Measurements from ENCODE around the gene PRXL2B.
"Not testable (repeated sequence)": the region's sequence is repeated elsewhere in the genome, so short reads cannot be mapped to it uniquely, and the experiment has no call there.

Gene PRXL2B

DNA sequence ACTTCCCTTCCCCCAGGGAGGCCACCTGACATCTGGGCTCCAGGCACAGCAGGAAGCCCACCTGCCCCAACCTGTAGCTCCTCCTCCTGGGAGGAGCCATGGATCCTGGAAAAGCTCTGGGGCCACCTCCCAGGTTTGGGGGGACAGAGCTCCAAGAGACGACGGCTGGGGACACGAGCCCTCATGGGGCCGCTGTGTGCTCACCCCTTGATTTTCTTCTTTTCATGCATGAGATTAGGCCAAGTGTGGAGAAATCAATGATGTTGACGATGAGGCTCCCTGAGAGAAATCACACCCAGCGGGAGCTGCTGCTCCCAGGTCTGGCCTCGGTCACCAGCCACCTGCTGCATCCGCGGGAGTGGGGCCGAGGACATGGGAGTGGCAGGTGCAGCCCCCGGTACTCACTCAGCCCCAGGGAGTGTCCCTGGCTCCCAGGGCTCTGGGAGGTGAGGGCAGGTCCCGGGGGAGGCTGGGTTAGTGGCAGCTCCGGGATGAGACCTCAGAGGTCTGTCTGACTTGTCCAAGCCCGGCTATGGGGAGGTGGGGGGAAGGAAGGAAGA lies 21.7 kb upstream of the PRXL2B start:
- no peak for DNase-seq

- no peak for DNase-seq
Measured at GRCh38 chr1:2566101-2567045, 20.2 kb upstream of the PRXL2B start.

DNA sequence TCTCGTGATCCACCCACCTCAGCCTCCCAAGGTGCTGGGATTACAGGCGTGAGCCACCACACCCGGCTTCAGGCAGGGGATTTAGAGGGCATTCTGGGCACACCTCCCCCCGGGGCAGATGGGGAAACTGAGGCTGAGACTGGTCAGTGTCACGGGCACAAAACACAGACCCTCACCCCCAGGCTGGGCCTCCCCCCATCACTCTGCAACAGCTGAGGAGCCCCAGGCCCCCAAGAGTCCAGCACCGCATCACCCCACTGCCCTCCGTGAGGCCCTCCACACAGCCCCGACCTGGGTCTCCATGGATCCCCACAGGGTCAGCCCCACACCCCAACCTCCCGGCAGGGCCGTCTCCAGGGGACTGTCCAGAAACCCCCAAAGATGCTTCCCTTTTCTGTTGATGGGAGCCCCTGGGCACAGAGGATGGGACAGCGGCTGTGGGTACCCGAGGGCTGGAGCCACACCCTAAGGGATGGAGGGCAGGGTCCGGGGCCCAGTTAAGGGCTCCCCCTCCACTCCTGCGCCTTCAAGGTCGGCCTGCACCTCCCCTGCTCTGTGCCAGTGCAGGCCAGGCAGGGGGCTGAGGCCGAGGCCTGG lies 19.4 kb upstream of the PRXL2B start:
- DNase-seq, result no peak

DNA sequence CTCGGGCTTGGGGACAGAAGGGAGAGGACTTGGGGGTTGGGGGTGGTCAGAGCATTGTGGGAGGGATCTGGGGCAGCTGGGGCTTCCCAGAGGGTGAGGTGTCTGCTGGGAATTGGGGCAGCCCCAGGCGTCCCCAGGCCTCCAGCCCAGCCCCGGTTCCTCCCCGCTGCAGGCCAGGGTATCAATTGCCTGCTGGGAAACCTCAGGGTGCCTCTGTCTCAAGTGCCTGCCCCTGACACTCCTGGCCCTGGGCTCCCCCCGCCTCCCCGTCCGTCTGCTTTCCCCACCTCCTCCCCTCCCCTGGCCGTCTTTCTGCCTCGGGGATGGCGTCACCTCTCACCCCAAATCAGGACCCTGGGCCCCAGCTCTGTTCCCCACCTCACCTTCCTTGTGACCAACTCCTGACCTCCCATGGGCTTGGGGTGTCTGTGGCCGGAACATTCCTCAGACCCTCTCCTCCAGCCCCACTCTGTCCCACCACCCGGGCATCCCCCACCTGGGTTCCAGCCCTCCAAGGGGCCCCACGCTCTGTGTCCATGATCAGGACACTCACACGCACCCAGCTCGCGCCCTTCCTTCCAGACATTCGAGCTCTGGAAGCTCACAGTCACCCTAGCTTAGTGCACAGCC lies 18.3 kb upstream of the PRXL2B start:
- DNase-seq, result not testable (repeated sequence)

DNA sequence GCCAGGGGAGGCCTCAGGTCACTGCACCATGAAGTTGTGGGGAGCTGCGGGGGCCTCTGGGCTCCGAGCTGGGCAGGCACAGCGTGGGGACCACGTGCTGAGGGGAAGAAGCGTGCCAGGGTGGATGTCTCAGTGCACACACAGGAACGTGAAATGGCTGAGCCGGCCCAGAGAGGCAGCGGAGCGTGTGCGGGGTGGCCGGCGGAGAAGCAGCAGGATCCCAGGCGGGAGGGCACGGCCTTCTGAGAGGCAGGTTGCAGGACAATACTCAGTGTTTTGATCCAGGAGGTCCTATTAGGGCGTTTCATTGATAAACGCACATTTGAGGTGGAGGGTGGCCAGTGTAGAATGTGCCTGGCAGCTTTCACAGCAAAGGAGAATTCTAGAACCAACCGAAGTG lies 17.5 kb upstream of the PRXL2B start:
- no peak for DNase-seq

- DNase-seq, result not testable (repeated sequence)
Measured at GRCh38 chr1:2569703-2570102, 16.9 kb upstream of the PRXL2B start.

GRCh38 chr1:2570332-2570731 lies 16.2 kb upstream of the PRXL2B start:
- DNase-seq, result no peak

- DNase-seq, result no peak
Measured at GRCh38 chr1:2571348-2571747, 15.2 kb upstream of the PRXL2B start.

GRCh38 chr1:2573250-2573920 lies 13.2 kb upstream of the PRXL2B start:
- DNase-seq, result no peak

DNA sequence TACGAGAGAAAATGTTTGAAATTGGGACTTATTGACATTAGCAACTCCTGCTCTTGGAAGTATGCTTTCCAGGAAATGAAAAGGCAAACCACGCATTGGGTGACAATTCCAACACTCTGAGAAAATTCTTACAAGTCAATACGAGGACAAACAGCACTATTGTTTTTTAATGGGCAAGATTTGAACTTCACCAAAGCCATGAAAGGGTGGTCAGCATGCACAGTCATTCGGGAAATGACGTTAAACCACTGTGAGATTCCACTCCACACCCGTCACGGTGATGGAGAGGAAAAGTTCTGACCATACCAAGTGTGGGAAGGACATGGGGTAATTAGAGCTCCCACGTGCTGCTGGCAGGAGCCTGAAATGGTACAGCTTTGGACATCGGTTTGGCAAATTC lies 12.2 kb upstream of the PRXL2B start:
- no peak for DNase-seq

DNA sequence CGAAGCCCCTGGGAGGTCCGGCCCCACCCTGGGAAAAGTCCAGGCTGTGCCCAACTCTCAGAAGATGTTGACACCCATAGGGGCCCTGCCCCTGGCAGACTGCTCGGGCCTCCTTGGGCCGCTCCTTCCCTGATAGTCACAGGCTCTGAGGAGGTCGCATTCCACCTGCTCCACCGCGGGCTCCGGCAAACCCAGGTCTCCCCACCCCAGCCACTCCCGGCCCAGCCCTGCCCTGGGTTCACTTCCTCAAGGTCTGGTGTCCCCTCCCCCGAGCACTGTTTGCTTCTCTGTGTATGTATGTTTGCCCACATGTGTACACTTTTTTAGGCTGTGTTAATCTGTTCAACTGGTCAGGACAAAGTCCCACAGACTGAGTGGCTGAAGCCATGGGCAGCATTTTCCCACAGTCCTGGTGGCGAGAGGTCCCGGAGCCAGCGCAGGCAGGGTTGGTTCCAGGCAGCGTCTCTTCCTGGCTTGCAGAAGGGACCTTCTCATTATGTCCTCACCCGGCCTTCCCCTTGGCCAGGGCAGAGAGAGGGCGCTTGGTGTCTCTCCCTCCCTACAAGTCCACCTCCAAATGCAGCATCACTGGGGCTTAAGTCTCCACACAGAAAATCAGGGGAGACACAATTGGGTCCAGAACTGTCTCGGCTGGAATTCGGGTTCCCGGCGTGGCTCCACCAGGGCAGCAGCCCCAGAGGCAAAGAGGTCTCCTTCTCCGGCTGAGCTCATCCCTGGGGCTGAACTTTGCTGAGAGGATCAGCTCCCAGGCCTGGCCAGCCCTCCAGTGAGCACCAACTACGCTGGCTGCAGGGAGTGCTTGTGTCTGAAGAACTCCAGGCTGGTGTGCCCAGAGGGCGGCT lies 10.5 kb upstream of the PRXL2B start:
- no peak for DNase-seq

DNA sequence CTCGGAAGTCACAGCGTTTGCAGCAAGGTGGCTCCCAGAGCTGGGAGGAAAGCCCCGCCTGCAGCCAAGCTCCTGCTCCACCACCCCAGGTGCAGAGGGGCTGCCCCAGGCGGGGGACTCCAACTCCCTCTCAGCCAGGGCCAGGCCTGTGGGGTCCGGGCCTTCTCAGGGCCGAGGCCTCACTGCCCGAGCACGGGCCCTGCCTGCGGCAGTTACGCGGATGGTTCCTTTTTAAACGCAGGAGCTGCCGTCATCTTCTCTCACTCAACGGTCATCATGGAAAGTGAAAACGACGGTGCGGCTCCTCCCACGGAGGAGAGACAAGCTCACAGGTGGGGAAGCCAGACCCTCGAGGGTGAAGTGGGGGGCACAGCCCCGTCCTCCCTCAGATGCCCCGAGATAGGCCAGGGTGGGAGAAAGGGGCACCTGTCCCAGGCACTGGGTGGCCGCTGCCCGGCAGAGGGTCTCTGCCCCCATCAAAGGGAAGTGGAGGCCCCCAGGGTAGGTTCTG lies 9.0 kb upstream of the PRXL2B start:
- DNase-seq, result not testable (repeated sequence)

DNA sequence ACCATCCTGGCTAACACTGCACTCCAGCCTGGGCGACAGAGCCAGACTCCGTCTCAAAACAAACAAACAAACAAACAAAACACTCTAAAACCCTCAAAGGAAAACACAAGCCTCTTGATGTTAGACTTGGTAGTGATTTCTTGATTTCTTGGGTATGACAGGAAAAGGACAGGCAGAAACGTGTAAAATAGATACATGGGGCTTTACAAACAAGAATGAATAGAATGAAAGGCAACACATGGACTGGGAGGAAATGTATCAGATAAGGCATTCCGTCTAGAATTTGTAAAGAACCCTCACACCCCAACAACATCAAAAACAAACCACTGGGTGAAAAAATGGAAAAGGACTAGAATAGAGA lies 7.8 kb upstream of the PRXL2B start:
- no peak for DNase-seq

- DNase-seq, result no peak
Measured at GRCh38 chr1:2580691-2581090, 5.9 kb upstream of the PRXL2B start.

DNA sequence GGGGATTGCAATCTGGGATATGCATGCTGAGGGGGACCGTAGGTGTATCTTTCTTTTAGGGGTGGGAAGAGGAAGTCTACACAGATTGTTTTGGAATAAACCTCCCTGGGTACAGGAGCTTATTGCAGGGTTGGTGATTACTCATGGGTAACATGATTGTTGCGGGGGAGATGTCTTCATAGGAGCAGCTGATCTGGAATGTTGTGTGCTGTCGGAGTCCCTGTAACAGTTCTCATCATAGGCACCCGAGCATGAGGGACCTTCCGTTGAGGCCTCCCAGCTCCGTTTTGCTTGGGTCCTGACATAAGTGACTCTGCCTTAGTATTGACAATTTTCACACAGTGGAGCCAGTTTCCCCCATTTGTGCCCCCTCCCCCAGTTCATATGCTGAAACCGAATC lies 4.2 kb upstream of the PRXL2B start:
- no peak for DNase-seq

- DNase-seq, result no peak
Measured at GRCh38 chr1:2583331-2583791, 3.2 kb upstream of the PRXL2B start.

DNA sequence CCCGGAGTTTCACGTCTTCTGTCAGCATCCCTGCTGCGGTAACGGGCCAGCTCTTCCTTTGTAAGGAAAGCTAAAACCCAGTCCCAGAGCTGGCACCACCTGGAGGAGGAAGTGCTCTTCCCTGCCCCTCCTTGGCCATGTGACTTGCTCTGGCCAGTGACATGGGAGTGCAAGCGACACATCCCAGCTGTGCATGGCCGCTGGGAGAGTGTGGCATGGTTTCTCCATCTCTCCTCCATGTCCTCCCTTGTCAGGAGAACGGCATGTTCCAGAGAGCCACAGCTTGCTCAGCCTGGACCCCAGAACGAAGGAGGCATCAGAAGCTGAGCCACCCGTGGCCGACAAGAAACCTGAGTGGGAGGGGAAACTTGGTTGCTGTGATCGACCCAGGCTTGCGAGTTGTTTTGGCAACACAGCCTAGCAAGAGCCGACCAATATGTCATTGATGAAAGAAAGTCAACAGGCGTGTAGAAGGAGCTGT lies 2.7 kb upstream of the PRXL2B start:
- peak; percentile 37 for DNase-seq

- DNase-seq, result no peak
Measured at GRCh38 chr1:2584686-2585317, 1.8 kb upstream of the PRXL2B start.

GRCh38 chr1:2585318-2586092 lies 1.1 kb upstream of the PRXL2B start:
- DNase-seq, result peak; percentile 59
